Glutamatergic neuron (in vitro differentiated cells): ENCODE results near the gene TAF8. TPM values are rescaled to one million over a fixed set of nuclear protein-coding genes. Genes with fewer than 3 reads are reported as not detected.

Source experiments
- DNase-seq: peaks from one replicate; pipeline ENCODE4 v3.0.0; 2022
- H3K27ac Mint-ChIP-seq: one replicate; pipeline ENCODE4 v1.8.0; 2020; ENCODE audit warnings: mild to moderate bottlenecking, mixed read lengths, inconsistent platforms; ENCODE audit not compliant: unreplicated experiment
- H3K27me3 Mint-ChIP-seq: one replicate; pipeline ENCODE4 v1.8.0; 2020; ENCODE audit warnings: mild to moderate bottlenecking, moderate library complexity, mixed read lengths, inconsistent platforms; ENCODE audit not compliant: unreplicated experiment
- H3K36me3 Mint-ChIP-seq: one replicate; pipeline ENCODE4 v1.8.0; 2020; ENCODE audit warnings: mild to moderate bottlenecking, mixed read lengths, inconsistent platforms; ENCODE audit not compliant: unreplicated experiment
- H3K4me1 Mint-ChIP-seq: one replicate; pipeline ENCODE4 v1.8.0; 2020; ENCODE audit warnings: mild to moderate bottlenecking, low read depth, mixed read lengths, inconsistent platforms; ENCODE audit not compliant: unreplicated experiment
- H3K4me3 Mint-ChIP-seq: one replicate; pipeline ENCODE4 v1.8.0; 2020; ENCODE audit warnings: mild to moderate bottlenecking, mixed read lengths, inconsistent platforms; ENCODE audit not compliant: unreplicated experiment
- H3K9me3 Mint-ChIP-seq: one replicate; pipeline ENCODE4 v1.8.0; 2020; ENCODE audit warnings: mild to moderate bottlenecking, moderate library complexity, mixed read lengths, inconsistent platforms; ENCODE audit not compliant: unreplicated experiment
- CTCF ChIP-seq: fragments of 200-600 bp; sonication (generic); IDR thresholded peaks from one replicate; pipeline ENCODE4 v1.5.0; 2021; ENCODE audit not compliant: partially characterized antibody, unreplicated experiment
- total RNA-seq: library from RNA; stranded (reverse); fragmentation: NEBNext Ultra II Directional; extraction: Animal tissue kit (Norgen Biotek cat#: 25700); gene quantifications from one replicate; pipeline ENCODE4 v1.2.1, GENCODE V29; 2021; ENCODE audit not compliant: unreplicated experiment

The TAF8 gene
- total RNA-seq, 1 donor from 2014 or later, result 16.2 TPM

GRCh38 chr6:42135722-42136121 is 85.4 kb downstream of the TAF8 start:
- no peak for TF ChIP-seq CTCF
- Mint-ChIP-seq H3K9me3 (peaks cover 4% of the 10 kb centered on the region), H3K4me1 (peaks cover 17% of the 10 kb centered on the region), H3K27ac (no peak overlapping the region), H3K27me3 (no peaks in the 10 kb centered on the region), H3K36me3 (no peaks in the 10 kb centered on the region), H3K4me3 (no peak overlapping the region)
- DNase-seq, result no peak

GRCh38 chr6:42136508-42137193 is 86.3 kb downstream of the TAF8 start:
- Mint-ChIP-seq H3K4me3 (peak overlapping the region; percentile 77), H3K27ac (peak overlapping the region; percentile 62), H3K36me3 (no peaks in the 10 kb centered on the region), H3K27me3 (peaks cover 1% of the 10 kb centered on the region), H3K9me3 (peaks cover 4% of the 10 kb centered on the region), H3K4me1 (peaks cover 19% of the 10 kb centered on the region)
- peak; percentile 57 for TF ChIP-seq CTCF
- DNase-seq, result peak; percentile 67

Other genes with a start within 250 kb of the TAF8 start
- gene USP49, start 155.1 kb upstream of the TAF8 start, total RNA-seq, result 14.7 TPM
- 30.9 TPM for gene MED20, start 129.4 kb upstream of the TAF8 start, total RNA-seq
- 36.2 TPM for gene BYSL, start 129.0 kb upstream of the TAF8 start, total RNA-seq
- gene CCND3, start 108.7 kb upstream of the TAF8 start, total RNA-seq, result 27.1 TPM
- gene C6orf132, start 92.1 kb downstream of the TAF8 start, total RNA-seq, result 0.25 TPM
- 2.2 TPM for gene GUCA1A, start 122.8 kb downstream of the TAF8 start, total RNA-seq
- 3.1 TPM for gene GUCA1B, start 144.4 kb downstream of the TAF8 start, total RNA-seq
- gene MRPS10, start 167.3 kb downstream of the TAF8 start, total RNA-seq, result 25.9 TPM